HT-29 (cell line): Measurements from ENCODE around the gene SUSD4. TPM values are rescaled to one million over a fixed set of nuclear protein-coding genes. Genes with fewer than 3 reads are reported as not detected.

ENCODE experiments used
- DNase-seq: peaks from one replicate; pipeline ENCODE4 v3.0.0-alpha.2; 2015; ENCODE audit warnings: low spot score
- total RNA-seq: library from RNA; depleted of rRNA; stranded (reverse); fragments of >200 nt; shearing (Covaris generic); gene quantifications from 2 replicates; pipeline ENCODE4 v1.2.3, GENCODE V29; 2014

Gene SUSD4
- total RNA-seq, 1 experiment from 2014 or later, result 0.20 TPM

DNA sequence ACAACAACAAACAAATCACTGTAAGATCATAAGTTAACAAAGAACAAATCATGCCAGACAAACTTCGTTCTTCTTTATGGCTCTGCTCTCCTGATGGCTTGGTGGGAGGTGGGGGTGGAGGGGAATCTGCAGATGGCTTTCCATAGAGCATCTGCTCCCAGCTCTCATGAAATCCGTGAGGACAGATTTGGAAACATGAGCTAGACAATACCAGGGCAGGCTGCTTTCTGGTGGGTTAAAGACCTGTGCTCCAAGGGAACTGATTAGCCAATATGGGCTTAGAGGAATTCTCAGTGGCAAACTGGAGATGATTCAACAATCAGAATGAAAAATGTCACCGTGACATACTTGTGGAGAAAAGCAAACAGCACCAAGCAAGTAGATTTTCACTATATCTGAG lies 151.5 kb downstream of the SUSD4 start:
- no peak for DNase-seq

DNA sequence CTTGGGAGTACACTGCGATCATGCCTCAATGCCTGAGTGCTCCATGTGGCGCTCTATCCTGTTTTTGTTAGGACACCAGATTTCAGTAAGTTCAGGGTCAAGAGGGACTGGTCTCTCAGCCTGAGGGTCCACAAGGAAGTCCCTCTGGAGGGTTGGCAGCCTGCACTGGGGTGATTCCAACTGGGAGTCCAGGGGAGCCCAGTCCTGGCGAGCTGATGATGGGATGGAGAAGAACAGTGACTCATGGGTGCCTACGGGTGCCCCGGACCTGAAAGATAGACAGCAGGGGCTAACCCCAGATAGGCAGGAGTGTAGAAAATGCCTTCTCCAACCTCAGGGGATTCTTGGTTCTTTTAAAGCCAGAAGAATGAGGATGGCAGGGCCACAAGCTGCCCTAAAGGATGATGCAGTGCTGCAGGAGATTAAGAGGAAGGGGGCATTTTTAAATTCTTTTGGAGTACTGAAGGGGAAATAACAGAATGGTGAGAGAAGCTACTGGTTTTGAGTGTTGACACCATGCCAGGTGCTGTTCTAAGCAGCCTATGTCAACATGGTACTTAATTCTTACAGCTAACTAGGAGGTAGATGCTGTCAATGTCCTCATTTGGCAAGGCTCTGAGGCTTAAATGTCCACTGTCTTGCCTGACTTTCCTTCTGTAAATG lies 152.5 kb downstream of the SUSD4 start:
- DNase-seq, result no peak

DNA sequence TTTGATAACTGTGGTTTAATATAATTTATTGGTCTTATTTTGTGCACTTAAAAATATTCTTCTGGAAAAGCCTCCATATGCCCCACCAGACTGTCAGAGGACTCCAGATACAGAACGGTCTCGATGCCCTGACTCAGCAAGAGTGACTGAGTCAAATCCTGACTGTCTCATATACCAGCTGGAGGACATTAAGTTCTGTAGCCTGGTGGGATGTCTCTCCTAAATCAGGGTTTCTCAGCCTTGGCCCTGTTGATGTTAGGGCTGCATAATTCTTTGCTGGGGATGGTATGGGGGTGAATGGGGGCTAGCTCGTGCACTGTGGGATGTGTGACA lies 153.2 kb downstream of the SUSD4 start:
- DNase-seq, result no peak

DNA sequence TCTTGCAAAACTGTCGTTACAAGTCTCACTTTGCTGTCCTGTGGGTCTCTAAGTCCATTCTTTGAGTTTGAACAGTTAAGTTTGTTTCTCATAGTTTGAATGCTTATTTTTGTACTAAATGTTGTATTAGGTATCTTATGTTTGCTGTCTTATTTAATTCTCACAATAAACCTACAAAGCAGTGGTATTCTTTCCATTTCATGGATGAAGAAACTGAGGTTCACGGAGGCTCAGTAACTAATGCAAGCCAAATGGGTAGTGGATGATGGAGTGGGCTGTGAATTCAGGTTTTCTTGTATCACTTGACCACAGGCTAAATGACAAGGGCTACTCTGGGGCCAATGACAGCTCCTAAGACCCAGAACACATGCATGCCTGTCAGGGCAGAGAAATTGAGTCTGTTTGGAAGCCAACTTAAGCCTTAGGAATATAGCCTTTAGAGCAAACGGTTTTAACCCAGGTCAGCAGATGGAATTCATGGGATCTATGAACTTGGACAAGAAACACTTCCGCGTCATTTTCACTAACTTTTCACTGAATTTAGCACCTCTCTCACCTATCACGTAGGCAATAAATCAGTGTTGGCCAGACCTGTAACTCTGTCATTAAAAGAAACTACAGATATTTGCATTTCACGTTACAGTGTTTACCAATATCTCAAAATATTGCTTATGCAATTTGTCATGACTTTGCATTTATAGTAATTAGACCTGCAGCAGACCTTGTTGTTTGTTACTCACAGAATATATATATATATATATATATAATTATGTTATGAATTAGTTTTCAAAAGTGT lies 153.8 kb downstream of the SUSD4 start:
- no peak for DNase-seq

DNA sequence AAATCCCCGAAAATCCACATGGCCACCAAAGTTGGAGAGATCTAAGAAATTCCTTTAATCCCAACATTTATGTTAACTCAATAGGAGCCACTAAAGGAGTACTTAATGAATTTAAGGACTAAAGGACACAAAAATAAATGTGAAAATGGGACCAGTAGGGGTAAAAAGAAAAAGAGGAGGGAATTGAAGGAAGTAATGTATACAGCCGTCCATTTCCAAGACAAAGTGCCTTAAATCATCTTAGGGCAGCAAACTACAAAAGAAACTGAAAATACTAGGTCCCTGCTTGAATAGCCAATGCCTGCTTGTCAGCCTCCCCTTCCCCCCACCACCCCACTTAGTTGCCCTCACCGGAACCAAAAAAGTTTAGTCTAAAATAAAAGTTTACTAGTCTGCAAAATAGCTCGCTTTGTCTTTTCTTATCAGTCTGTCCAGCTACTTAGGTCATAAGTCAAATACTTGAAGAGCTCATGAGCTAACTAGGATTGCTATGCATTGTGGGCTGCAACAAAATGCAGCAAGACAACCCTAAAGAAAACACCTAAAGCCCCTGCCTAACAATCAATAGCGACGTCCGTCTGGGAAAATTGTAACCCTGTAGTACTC lies 154.6 kb downstream of the SUSD4 start:
- DNase-seq, result no peak

DNA sequence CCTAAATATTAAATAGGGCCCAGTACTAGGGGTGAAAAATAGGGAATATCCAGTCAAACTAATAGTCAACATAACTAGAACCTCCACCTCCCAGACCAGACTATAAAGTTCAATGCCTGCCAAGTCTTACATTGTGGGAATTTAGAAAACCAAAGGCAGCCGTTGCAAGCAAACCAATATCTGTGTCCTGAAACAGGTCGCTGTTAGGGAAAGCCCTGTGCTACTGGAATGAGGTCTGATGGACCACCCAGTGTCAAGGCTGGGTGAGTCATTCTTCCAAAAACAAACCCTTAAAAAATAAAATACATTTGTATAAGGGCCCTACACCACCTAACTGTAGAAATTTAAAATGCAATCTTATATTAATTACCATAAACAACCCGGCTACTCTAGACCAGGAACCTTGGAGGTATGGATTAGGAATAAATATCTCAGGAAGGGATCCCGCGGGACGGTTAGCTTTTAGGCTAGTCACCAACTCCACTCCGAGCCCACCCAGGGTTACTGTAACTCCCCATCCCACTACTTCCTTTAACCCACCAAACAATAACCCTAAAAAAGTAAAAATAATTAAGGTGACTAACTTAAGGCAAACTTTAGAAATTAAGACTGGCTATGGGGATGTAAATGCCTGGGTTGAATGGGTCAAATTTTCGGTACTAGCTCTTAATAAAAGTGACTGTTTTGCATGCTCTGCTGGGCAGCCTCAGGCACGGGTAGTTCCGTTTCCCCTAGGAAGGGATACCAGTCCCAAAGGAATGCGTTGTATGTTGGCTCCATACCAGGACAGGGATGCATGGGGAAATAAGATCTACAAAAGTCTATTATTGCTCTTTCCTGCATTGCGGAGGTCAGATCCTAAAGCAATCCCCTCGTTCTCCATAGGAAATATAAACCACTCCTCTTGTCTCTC lies 155.6 kb downstream of the SUSD4 start:
- DNase-seq, result no peak

DNA sequence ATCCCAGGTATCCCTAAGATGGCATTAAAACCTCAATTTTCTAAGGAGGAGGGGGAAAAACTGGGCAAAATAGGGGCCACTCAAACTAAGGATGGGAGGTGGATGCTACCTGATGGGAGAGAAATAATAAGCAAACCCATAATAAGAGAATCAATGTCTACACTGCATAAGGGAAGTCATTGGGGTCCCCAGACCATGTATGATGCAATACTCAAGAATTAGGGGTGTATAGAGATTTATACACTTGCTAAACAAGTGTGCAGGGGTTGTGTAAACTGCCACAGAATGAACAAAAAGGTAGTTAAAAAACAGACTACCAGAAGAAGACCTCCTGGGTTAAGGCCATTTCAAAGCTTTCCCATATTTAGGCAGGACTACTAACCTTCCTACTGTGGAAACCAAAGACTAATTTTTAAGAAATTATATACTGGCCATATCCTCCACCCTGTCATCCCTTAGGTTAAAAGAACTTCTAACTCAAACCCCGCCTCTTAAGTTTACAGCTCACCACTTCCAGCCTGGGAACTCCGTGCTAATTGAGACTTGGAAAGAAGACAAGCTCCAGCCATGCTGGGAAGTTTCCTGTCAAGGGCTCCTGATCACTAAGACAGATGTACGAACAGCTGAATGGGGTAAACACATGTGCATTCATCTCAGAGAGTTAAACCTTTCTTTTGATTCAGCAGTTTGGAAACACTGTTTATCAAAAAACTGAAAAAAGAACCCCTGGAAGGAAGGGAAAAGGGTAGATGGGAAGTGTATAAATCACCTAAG lies 156.5 kb downstream of the SUSD4 start:
- DNase-seq, result no peak

DNA sequence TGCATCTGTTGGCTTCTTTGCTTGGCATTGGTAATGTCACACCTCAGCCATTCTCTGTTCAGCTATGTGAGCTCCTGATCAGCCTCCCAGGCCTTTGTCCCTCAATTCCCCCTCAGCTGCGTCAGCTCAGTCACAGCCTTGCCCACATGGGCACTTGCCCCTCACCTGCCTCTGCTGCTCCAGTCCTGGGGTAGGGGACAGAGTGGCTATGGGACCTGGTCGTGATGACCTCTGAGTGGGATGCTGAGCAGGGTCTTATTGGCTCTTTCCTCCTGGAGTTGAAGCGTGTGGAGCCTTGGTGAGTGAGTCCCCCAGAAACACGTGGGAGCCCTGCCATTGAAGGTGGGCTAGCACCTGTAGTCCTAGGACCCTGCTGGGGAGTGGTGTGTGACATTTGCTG lies 159.6 kb downstream of the SUSD4 start:
- DNase-seq, result no peak

DNA sequence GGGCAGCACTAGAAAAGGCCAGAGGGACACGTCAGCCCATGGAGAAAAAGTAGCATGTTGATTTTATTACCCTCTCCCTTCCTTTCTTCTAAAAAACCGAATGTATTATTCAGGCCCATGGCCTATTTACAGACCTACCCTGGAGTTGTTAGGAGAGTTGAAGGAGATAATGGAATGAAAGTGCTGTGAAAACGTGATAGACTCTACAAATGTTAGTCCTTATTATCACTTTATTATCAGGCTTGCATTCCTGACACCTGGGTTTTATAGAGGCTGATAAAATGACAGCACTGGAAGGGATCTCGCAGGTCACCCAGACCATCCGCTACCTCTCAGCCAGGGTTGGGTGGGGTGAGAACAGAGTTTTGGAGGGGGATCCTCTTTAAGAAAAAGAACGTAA lies 160.3 kb downstream of the SUSD4 start:
- DNase-seq, result no peak

DNA sequence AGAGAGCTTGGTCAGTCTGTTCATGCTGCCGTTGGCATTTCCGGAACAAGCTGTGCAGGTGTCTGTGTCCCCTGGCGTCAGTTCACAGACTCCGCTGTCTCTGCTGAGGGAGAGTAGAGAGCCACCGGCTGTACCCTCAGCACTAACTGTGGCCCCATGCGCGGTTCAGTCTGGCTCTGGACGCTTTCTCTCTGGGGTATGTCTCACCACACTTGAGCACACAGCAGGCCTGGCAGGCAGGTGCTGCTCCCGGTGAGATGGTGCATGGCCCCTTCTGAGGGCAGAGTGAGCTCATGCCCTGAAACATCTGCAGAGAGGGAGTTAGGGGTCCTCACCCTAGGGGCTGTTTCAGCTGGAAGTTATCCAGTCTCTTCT lies 161.0 kb downstream of the SUSD4 start:
- no peak for DNase-seq

DNA sequence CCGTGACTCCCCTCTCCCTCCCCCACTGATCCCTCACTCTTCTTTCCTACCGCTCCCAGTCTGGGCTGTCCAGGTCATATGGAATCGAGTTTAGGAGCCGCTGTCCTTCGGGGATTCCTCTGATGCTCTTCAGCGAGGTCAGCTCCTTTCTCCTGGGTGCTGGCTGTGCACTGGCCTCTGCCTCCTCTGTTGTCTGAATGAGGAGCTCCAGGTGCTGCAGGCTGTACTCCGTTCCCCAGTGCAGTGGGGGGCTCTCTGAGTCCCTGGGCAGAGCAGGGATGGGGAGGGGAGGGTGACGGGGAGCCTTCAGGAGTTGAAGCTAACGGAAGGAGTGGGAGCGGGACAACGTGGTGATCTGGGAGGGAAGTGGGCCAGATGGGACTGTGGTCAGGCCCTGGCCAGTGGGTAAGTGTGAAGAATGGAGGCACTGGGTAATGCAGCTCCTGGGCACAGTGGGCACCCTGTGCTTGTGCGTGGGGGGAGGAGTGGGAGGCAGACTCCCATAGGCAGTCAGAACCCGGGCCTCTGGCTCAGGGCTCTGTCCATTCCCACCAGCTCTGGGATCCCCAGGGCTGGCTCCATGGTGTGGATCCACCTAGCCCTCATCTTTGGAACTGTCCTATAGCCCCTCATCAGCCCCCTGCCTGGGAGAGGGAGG lies 161.5 kb downstream of the SUSD4 start:
- no peak for DNase-seq

DNA sequence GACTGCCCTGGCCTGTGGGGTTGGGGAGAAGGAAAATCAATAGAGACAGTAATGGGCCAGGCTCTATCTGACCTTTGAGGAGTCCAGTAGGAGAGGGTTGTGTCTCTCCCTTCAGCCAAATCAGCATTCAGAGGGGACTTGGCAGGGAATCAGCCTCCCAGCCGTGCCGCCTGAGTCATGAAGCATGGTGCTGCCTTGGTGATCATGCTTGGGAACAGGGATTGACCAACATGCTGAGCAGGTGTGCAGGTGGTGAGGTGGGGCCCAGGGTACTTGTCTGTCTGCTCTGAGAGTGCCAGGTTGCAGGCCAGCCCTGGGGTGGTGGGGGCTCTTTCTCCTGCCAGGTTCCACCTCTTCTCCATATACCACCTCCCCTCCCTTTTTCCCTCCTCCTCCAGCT lies 162.0 kb downstream of the SUSD4 start:
- no peak for DNase-seq

DNA sequence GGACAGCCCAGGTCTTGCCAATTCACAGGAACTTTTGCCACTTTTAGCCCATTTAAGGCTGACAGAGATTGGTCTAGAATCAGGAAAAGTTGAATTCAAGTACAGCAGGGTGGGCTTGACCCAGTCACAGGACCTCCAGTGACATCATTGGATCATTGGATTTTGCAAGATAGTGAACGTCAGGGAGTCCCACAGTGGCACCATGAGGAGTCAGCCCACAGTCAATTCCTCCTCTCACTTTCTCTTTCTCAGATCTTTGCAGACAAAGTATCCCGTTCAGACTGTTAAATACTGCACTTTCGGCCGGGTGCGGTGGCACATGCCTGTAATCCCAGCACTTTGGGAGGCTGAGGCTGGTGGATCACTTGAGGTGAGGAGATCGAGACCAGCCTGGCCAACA lies 163.1 kb downstream of the SUSD4 start:
- no peak for DNase-seq

DNA sequence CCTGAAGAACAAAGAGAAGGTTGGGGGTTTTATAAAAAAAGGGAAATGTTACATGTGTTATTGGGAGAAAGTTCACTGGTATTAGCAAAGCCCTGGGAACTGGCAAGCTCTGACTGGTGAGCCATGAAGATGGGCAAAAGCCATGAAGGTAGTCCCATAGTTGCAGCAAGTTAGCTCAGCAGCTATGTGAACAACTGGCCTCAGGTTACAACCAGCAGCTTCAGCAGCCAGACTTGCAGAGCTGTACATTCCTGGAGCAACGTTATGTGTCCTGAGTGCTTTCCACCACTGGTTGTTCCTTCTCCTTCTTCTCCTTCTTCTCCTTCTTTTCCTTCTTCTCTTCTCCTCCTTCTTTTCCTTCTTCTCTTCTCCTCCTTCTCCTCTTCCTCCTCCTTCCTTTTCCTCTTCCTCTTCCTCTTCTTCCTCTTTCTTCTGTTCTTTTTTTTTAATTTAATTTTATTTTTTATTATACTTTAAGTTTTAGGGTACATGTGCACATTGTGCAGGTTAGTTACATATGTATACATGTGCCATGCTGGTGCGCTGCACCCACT lies 164.8 kb downstream of the SUSD4 start:
- no peak for DNase-seq

DNA sequence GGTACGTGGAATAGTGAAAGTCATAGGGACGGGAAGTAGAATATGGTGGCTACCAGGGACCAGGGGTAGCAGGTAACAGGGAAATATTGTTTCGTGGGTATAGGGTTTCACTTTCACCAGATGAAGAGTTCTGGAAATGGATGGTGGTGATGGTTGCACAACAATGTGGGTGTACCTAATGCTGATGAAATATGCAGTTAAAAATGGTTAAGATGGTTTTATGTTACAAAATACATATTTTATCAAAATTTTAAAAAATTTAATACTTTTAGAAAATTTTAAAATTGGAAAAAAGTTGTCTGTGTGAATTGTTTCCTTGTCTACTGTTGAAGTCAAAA lies 165.4 kb downstream of the SUSD4 start:
- no peak for DNase-seq

DNA sequence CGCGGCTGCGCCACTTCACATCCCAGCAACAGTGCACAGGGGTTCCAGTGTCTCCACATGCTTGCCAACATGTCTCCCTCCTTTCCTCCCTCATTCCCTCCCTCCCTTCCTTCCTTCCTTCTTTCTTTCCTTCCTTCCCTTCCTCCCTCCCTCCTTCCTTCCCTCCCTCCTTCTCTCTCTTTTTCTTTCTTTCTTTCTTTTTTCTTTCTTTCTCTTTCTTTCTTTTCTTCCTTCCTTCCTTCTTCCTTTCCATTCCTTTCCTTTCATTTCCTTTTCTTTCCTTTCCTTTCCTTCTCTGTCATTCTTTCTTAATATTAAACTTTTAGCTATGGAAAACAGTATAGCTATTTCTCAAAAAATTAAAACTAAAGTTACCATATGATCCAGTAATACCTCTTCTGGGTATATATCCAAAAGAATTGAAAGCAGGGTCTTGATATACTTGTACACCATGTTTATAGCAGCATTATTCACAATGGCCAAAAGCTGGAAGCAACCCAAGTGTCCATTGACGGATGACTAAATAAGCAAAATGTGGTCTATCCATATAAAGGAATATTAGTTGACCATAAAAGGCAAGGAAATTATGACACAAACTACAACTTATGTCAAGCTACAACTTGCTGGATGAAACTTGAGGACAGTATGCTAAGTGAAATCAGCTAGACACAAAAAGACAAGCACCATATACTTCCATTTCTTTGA lies 165.9 kb downstream of the SUSD4 start:
- DNase-seq, result no peak

DNA sequence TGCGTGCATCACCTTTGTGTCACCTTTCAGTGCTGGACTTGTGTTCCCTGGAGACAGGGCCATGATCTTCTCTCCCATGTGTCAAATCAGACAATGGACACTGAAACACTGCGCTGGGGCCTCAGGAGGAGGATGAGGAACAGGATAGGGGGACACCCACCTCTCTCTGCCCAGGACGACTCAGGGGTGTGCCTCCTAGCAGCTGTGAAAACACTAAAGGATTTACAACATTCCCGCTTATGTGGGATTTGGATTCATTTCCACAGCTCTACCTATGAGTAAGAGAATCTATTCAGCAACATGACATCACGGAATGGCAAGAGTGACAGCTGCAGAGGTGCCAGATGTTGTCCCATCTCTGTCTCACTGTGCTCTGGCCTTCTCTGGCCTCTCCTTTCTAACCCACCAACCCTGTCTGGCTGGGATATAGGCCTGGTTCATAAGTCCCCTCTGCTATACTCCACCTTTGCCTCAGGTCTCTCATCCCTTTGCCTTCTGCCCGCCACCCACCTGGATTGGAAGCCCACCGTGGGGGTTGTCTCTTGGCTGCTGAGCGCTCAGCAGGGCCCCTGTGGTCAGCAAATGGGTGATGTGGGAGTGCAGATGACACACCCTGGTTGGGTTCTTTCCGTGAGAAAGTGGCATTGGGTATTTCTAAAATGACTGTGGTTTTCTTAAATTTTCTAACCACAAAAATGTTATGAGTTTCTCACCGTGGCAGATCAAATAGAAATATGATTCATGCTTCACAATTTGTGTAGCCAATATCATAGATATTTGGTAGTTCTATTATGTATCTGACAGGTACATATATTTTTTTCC lies 173.9 kb downstream of the SUSD4 start:
- no peak for DNase-seq

DNA sequence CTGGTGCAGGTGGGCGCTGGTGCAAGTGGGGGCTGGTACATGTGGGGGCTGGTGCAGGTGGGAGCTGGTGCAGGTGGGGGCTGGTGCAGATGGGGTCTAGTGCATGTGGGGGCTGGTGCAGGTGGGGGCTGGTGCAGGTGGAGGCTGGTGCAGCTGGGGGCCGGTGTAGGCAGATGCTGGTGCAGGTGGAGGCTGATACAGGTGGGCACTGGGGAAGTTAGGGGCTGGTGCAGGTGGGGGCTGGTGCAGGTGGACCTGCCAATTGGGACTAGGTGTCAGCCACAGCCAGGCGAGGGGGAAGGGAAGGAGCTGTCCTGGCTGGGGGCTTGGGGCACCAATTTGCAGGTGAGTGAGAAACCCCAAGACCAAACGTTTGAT lies 174.5 kb downstream of the SUSD4 start:
- DNase-seq, result no peak
